Loucy (cell line): ENCODE measurements around the gene RCOR1.

Experiments used
- H2AFZ ChIP-seq: fragments of 200-600 bp; sonication (generic); 2 replicates; pipeline ENCODE4 v1.6.0; 2016; ENCODE audit warnings: antibody characterized with exemption, mild to moderate bottlenecking, low read length, moderate library complexity
- H3F3A ChIP-seq: fragments of 200-600 bp; 2 replicates; pipeline ENCODE4 v1.6.0; 2016; ENCODE audit warnings: antibody characterized with exemption, low read depth, mild to moderate bottlenecking
- H3K27me3 ChIP-seq: fragments of 200-600 bp; sonication (generic); 2 replicates; pipeline ENCODE4 v1.6.1; 2014; ENCODE audit warnings: low read length, mild to moderate bottlenecking; ENCODE audit not compliant: insufficient read depth, poor library complexity, severe bottlenecking
- H3K36me3 ChIP-seq: fragments of 200-600 bp; sonication (generic); 2 replicates; pipeline ENCODE4 v1.6.1; 2016; ENCODE audit warnings: low read length; ENCODE audit not compliant: insufficient read depth
- H3K4me1 ChIP-seq: fragments of 200-600 bp; sonication (generic); 2 replicates; pipeline ENCODE4 v1.5.1; 2014; ENCODE audit warnings: low read length, mild to moderate bottlenecking; ENCODE audit not compliant: insufficient read depth, poor library complexity, severe bottlenecking
- H3K4me2 ChIP-seq: fragments of 200-600 bp; sonication (generic); 2 replicates; pipeline ENCODE4 v1.6.0; 2014; ENCODE audit warnings: antibody characterized with exemption, low read length, low read depth, mild to moderate bottlenecking; ENCODE audit not compliant: poor library complexity, severe bottlenecking
- H3K4me3 ChIP-seq: fragments of 200-600 bp; sonication (generic); 2 replicates; pipeline ENCODE4 v1.5.1; 2014; ENCODE audit warnings: low read length, mild to moderate bottlenecking, mixed read lengths; ENCODE audit not compliant: poor library complexity, severe bottlenecking
- H3K79me2 ChIP-seq: fragments of 200-600 bp; sonication (generic); 2 replicates; pipeline ENCODE4 v1.6.1; 2014; ENCODE audit warnings: low read length; ENCODE audit not compliant: insufficient read depth
- H3K9ac ChIP-seq: fragments of 200-600 bp; sonication (generic); 2 replicates; pipeline ENCODE4 v1.6.0; 2014; ENCODE audit warnings: mild to moderate bottlenecking, low read depth, low read length, moderate library complexity; ENCODE audit not compliant: poor library complexity, severe bottlenecking
- H3K9me2 ChIP-seq: fragments of 200-600 bp; sonication (generic); replicated peaks from 2 replicates; pipeline ENCODE4 v1.6.1; 2016; ENCODE audit warnings: low read depth, low read length, mixed read lengths
- H3K9me3 ChIP-seq: fragments of 200-600 bp; sonication (generic); 2 replicates; pipeline ENCODE4 v1.6.1; 2014; ENCODE audit warnings: mild to moderate bottlenecking, antibody characterized with exemption, low read length, low read depth; ENCODE audit not compliant: insufficient read depth
- H4K20me1 ChIP-seq: fragments of 200-600 bp; sonication (generic); 2 replicates; pipeline ENCODE4 v1.6.0; 2014; ENCODE audit warnings: antibody characterized with exemption, low read length, mild to moderate bottlenecking; ENCODE audit not compliant: insufficient read depth, poor library complexity, severe bottlenecking
- CTCF ChIP-seq: fragments of 200-600 bp; sonication (generic); conservative IDR thresholded peaks from 2 replicates; pipeline ENCODE4 v1.5.1; 2014; ENCODE audit warnings: mild to moderate bottlenecking, antibody characterized with exemption, low read length
- EZH2phosphoT487 ChIP-seq: fragments of 200-600 bp; IDR thresholded peaks from 2 replicates; pipeline ENCODE4 v1.6.1; 2018; ENCODE audit warnings: antibody characterized with exemption, mild to moderate bottlenecking, moderate library complexity, borderline replicate concordance

The RCOR1 gene

GRCh38 chr14:102661614-102662013, 69.2 kb downstream of the RCOR1 start:
- no peaks in the 10 kb centered on the region for H3K4me1 ChIP-seq
- H3K36me3 ChIP-seq: peaks cover 8% of the 10 kb centered on the region; the same call in 1 of the 2 replicates
- H3K9me3 ChIP-seq: no peaks in the 10 kb centered on the region
- H3K27me3 ChIP-seq: no peaks in the 10 kb centered on the region
- H3F3A ChIP-seq: no peaks in the 10 kb centered on the region
- no peak overlapping the region for H3K4me3 ChIP-seq
- H3K4me2 ChIP-seq: no peak overlapping the region
- no peak overlapping the region for H2AFZ ChIP-seq
- no peaks in the 10 kb centered on the region for H3K9me2 ChIP-seq
- TF ChIP-seq EZH2phosphoT487: no peak
- TF ChIP-seq CTCF: no peak
- peaks cover 96% of the 10 kb centered on the region for H3K79me2 ChIP-seq
- no peak overlapping the region for H3K9ac ChIP-seq
- peaks cover 57% of the 10 kb centered on the region for H4K20me1 ChIP-seq

- H3K4me2 ChIP-seq: no peak overlapping the region
- H3K4me3 ChIP-seq: no peak overlapping the region
- no peak for TF ChIP-seq CTCF
- no peak for TF ChIP-seq EZH2phosphoT487
- H2AFZ ChIP-seq: no peak overlapping the region
- no peaks in the 10 kb centered on the region for H3K9me3 ChIP-seq
- peaks cover 8% of the 10 kb centered on the region; the same call in 1 of the 2 replicates for H3K36me3 ChIP-seq
- H3K27me3 ChIP-seq: no peaks in the 10 kb centered on the region
- peaks cover 61% of the 10 kb centered on the region for H4K20me1 ChIP-seq
- H3F3A ChIP-seq: no peaks in the 10 kb centered on the region
- no peak overlapping the region for H3K9ac ChIP-seq
- H3K9me2 ChIP-seq: no peaks in the 10 kb centered on the region
- H3K79me2 ChIP-seq: peaks cover 95% of the 10 kb centered on the region
- no peaks in the 10 kb centered on the region for H3K4me1 ChIP-seq
Measured at GRCh38 chr14:102662636-102663430, 70.4 kb downstream of the RCOR1 start.

GRCh38 chr14:102663440-102663839, 71.0 kb downstream of the RCOR1 start:
- Histone ChIP-seq H3K27me3 (no peaks in the 10 kb centered on the region), H3K9me3 (no peaks in the 10 kb centered on the region), H3K79me2 (peaks cover 96% of the 10 kb centered on the region), H3F3A (no peaks in the 10 kb centered on the region), H3K9ac (no peak overlapping the region), H2AFZ (no peak overlapping the region), H3K4me1 (no peaks in the 10 kb centered on the region), H3K4me3 (no peak overlapping the region), H3K4me2 (no peak overlapping the region), H4K20me1 (peaks cover 60% of the 10 kb centered on the region), H3K36me3 (peaks cover 13% of the 10 kb centered on the region; the same call in 1 of the 2 replicates), H3K9me2 (no peaks in the 10 kb centered on the region)
- no peak for TF ChIP-seq EZH2phosphoT487
- TF ChIP-seq CTCF: no peak
